NCI-H345 treated with DMSO at 0.1 percent for 48 hours (cell line): Measurements from ENCODE around the gene ARHGAP20.

Experiments used
- DNase-seq: peaks from one replicate; lab custom pipeline; 2025; ENCODE audit not compliant: unreplicated experiment; lab: John Stamatoyannopoulos, UW

ARHGAP20 gene

GRCh38 chr11:110720431-110721275 is 8.4 kb upstream of the ARHGAP20 start:
- DNase-seq, result no peak

- no peak for DNase-seq
Observed at GRCh38 chr11:110716361-110716760, 4.1 kb upstream of the ARHGAP20 start.

GRCh38 chr11:110715541-110715940 is 3.3 kb upstream of the ARHGAP20 start:
- DNase-seq, result no peak

DNA sequence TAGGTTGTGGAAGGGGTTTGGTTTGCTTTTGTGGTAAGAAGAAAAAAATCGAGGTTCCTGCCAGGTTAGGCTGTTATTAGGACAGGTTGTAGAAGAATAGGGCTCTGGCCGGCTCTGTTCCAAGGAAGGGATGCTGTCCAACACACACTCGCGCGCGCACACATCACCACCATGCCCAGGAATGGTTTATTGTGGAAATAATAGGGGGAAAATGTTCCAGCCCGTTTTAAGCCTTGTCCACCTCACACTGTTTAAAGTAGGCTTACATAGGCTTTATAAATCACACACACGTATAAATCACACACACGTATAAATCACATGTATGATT is 1.2 kb upstream of the ARHGAP20 start:
- no peak for DNase-seq

DNA sequence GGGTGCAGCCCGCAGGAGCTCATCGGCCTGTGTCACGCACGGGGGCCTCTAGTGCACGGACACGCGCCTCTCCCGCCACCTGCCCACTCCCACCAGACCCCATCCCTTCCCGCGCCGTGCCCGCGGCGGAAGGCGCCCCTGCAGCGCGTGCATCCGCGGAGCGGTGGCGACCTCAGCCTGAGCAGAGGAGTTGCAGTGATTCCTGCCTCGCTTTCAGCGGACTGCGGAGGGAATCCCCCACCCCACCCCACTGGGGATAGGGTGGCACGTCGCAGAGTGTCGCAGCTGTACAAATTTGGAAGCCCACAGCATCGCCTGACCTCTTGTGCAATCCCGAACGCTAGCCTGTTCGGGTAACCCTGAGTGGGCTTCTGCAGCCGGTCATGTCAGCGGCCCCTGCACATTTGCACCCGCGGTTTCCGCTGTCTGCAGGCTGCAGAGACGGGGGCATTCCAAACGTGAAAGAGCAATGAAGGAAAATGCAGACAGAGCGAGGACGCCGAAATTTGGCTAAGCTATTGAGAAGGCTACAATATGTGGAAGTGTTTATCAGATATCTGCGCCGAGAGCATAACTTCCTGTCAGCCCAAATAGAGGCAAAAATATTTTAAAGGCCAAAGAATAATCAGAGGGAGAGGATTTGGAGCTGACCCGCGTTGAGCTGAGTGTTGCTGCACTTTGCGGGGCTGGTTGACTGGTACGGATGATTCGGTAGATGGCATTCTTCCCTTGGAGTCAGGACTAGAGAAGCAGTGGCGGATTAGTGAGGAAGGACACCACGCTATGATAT is 617 bp upstream of the ARHGAP20 start:
- no peak for DNase-seq

- no peak for DNase-seq
Observed at GRCh38 chr11:110711448-110711775, 825 bp downstream of the ARHGAP20 start.

GRCh38 chr11:110710628-110711381 is 1.4 kb downstream of the ARHGAP20 start:
- DNase-seq, result no peak

- DNase-seq, result no peak
Observed at GRCh38 chr11:110704210-110704864, 7.9 kb downstream of the ARHGAP20 start.

GRCh38 chr11:110691926-110692325 is 20.3 kb downstream of the ARHGAP20 start:
- no peak for DNase-seq

DNA sequence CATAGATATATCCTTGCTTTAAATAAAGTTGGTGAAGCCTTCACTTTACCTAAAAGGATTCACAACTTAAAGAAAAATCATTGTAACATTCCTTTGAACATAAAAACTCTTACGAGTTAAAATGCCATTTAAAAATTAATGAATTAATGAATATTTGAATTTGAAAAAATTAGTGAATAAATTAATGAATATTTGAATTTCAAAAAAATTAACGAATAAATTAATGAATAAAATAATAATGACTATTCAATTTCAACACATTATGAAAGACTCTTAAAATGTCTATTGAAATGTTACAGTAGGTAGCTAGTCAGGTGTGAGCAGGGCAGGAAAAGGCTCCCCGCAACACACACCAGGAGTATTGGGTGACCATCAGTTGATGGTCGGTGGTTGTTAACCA is 22.9 kb downstream of the ARHGAP20 start:
- no peak for DNase-seq

DNA sequence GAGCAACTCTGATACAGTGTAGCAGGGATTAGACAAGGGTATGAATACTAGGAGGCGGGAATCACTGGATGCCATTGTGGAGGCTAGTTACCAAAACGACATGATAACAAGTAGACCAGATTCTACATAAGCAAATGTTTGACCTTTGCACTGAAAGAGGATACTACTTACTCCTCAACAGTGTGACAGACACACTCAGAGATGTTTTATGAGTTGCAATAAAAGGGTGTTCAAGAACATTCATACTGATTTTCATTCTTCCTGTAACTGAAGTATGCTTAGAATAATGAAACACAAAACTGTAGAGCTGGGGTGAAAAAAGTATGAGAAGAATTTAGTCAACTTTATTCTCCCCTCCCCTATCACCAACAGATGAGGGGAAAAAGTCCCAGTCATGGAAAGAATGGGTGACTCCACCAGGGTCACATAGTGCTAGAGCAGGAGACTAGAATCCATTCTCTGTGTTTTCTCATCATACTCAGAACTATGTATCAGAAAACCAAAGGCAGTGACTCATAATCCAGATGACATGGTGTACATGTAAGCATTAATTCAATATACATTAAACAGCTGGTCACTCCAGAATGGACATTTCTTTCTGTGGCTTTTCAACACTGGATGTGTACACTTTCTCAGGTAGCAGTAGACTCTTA is 32.8 kb downstream of the ARHGAP20 start:
- no peak for DNase-seq

DNA sequence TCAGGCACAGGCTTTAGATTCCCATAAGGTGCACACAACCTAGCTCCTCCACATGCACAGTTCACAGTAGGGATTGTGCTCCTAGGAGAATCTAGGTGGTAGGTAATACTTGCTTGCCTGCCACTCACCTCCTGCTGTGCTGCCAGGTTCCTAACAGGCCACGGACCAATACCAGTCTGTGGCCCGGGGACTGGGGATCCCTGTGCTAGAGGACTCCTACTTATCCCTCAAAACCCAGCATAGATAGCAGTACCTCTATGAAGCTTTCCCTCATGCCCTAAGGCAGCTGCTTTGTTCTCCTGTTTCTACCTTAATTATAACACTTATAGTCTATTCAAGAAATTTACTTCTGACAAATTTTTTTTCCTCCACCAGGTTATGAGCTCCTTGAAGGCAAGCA is 36.7 kb downstream of the ARHGAP20 start:
- no peak for DNase-seq

DNA sequence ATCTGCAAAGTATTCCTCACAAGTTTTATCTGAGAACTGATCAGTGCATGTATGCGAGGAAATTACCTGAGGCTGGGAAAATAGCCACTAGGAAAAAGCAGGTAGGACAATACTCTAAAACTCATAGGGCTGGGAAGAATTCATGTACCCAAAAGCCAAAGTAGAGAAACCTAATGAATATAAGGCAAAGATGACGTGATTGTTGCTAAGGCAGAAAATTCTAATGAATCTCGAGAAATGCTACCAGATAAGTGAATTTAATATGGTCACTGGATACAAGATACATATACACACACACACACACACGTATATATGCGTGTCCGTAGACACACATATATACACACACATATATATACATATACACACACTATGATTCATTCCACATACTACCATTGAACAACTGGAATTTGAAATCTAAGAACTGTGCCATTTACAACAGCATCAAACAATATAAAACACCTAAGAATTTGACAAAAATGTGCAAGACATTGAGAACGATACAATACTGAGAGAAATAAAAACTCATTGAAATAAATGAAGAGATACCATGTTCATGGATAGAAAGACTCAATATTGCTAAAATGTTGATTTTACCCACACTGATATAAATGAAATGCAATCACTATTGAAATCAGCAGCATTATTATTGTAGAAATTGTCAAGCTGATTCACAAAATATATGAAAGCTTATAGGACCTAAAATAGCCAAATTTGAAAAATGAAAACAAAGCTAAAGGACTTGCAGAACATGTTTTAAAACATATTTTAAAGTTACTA is 46.4 kb downstream of the ARHGAP20 start:
- no peak for DNase-seq

- DNase-seq, result no peak
Observed at GRCh38 chr11:110655967-110656366, 56.3 kb downstream of the ARHGAP20 start.

GRCh38 chr11:110654456-110654855 is 57.8 kb downstream of the ARHGAP20 start:
- no peak for DNase-seq

DNA sequence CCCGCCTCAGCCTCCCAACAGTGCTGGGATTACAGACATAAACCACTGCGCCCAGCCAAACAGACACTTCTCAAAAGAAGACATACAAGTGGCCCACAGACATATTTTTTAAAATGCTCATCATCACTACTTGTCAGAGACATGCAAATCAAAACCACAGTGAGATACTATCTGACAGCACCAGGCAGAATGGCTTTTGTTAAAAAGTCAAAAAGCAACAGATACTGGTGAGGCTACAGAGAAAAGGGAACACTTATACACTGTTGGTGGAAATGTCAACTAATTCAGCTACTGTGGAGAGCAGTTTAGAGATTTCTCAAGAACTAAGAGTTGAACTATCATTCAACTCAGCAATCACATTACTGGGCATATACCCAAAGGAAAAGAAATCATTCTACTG is 67.0 kb downstream of the ARHGAP20 start:
- DNase-seq, result no peak

GRCh38 chr11:110634370-110634769 is 77.9 kb downstream of the ARHGAP20 start:
- no peak for DNase-seq

GRCh38 chr11:110631551-110631950 is 80.7 kb downstream of the ARHGAP20 start:
- DNase-seq, result no peak

- no peak for DNase-seq
Observed at GRCh38 chr11:110629594-110629993, 82.6 kb downstream of the ARHGAP20 start.

DNA sequence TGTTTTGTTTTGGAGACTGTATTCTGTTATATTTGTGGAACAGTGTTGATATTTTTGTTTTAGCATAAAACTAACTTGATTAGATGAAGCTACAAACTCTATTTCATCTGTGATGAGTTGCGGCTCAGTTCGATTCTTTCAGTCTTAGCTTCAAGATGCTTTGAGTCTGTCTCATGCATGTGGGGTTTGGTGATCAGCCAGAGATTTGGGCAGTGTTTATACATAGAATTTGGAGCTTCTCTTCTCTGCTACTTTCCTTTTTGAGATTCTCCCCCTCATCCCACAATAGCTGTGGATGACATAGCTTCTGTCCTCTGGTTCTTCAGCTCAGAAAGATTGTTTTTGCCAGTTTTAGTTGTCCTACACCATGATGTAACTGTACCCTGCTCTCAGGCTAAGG is 90.4 kb downstream of the ARHGAP20 start:
- DNase-seq, result no peak
